GM10847 (cell line): ENCODE measurements around the gene OLFML2A.

Experiments used
- POLR2A ChIP-seq: IDR thresholded peaks from 2 replicates; pipeline ENCODE4 v1.6.1; 2011; ENCODE audit not compliant: insufficient read length; ENCODE audit errors: extremely low read depth

The OLFML2A gene

GRCh38 chr9:124776954-124777648 is at the start of gene OLFML2A:
TSS of gene OLFML2A (plus strand) at chr9:124777133. CDS start at chr9:124777271, 138 bp downstream.
- no peak for TF ChIP-seq POLR2A

GRCh38 chr9:124730772-124731171 is 46.2 kb upstream of the OLFML2A start:
- TF ChIP-seq POLR2A: no peak

DNA sequence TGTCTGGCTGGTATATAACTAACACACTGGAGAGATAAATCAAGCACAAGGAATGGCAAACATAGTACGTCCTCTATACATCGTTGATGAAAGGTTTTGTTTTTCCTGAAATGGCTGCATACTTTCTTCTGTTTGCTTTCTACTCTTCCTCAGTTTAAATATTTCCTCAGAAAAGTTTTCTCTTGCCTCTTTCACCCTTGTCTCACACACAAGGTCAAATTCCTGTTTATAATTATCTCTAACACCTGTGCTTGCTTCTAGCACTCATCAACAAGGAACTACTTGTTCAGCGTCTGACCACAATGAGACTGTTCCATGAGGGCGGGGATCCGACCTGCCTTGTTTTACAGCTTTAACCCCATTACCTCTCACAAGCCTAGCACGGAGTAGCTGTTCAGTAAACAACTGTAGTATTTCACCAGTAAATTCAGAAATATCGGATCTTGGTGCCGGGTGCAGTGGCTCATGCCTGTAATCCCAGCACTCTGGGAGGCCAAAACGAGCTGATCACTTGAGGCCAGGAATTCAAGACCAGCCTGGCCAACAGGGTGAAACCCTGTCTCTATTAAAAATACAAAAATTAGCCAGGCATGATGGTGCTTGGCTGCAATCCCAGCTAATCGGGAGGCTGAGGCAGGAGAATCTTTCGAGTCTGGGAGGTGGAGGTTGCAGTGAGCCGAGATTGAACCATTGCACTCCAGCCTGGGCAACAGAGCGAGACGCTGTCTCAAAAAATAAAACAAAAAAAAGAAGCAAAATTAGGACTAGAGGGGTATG is 42.8 kb upstream of the OLFML2A start:
- TF ChIP-seq POLR2A: no peak

GRCh38 chr9:124735121-124735520 is 41.8 kb upstream of the OLFML2A start:
- TF ChIP-seq POLR2A: no peak

- TF ChIP-seq POLR2A: no peak
Observed at GRCh38 chr9:124739360-124739759, 37.6 kb upstream of the OLFML2A start.

DNA sequence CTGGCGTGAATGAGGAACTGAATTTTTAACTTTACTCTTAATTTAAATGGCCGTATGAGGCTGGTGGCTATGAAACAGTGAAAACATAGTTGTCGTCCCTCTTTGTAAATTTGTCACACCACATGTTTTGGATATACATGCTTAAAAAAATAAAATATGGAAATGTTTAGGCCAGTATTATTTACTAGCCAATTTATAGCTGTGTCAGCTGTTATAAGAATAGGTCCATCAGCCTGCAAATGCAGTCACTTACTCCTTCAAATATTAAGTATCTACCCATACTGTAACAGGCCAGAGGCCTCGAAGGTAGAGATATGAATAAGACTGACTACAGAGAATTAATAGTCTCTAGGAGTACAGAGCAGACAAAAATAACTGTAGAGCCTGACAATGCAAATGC is 35.8 kb upstream of the OLFML2A start:
- no peak for TF ChIP-seq POLR2A

DNA sequence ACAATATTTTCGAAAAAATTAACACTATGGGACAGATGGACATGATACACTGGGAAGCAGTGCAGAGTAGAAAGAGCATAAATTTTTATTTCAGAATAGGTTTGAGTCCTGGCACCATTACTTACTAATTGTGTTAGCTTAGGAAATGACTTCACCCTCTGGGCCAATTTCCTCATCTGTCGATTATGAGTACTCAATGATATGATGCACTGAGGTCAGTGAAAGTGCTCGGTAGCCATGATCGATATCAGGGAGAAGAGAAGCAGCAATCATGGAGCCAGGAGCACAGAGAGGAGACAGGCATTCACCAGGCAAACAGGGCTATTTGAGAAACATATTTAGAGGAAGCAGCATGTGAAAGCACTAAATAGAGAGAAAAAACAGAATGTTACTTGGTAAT is 35.3 kb upstream of the OLFML2A start:
- TF ChIP-seq POLR2A: no peak

GRCh38 chr9:124742940-124743339 is 34.0 kb upstream of the OLFML2A start:
- TF ChIP-seq POLR2A: no peak

GRCh38 chr9:124743686-124744348 is 33.1 kb upstream of the OLFML2A start:
- TF ChIP-seq POLR2A: no peak

DNA sequence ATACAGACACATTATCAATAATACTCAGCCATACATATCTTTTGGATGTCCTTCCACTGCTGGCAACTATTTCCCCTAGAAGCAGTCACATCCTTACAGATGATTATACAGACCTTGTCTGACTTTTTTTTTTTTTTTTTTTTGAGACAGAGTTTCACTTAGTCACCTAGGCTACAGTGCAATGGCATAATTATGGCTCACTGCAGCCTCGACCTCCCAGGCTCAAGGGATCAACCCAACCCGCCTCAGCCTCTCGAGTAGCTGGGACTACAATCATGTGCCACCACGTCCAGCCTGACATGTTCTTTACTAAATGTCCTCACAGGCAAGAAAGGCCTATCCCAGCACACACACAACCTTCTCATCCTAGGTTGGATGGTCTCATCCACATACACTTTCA is 29.9 kb upstream of the OLFML2A start:
- no peak for TF ChIP-seq POLR2A

- TF ChIP-seq POLR2A: no peak
Observed at GRCh38 chr9:124749284-124749683, 27.6 kb upstream of the OLFML2A start.

DNA sequence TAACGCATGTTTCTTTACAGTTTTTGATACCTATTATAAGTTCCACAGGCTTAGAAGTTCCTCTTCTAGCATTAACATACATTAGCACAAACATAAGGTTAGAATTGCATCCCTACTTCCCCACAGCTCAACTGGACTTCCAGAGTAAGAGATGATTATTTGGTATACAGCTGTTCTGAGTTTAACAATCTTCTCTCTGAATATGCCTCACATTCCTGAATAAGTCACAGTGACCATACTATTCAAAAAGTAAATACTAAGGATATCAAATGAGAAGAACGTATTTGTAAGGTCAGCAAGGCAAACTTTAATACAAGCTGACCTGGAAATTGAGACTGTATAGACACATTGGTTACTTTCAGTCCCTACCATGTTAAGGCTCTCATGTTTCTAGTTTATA is 27.2 kb upstream of the OLFML2A start:
- TF ChIP-seq POLR2A: no peak

GRCh38 chr9:124752967-124753366 is 24.0 kb upstream of the OLFML2A start:
- no peak for TF ChIP-seq POLR2A

DNA sequence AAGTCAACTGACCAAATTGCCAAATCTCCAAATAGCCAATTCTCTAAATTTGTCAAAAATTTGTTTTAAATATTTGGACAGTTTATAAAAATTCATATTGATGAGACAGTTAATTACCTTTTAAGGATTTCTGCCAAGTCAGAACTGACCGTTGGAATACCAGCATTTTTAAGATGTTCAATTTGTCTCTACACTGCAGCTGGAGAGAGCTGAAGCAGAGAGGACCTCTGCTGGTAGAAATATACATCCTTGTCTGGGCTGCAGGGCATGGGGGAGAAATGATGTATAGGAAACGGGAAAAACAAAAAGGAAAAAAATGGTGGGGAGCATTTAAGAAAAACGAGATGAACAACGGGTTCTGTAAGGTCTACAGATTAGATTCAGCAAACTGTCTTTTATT is 22.6 kb upstream of the OLFML2A start:
- TF ChIP-seq POLR2A: no peak

DNA sequence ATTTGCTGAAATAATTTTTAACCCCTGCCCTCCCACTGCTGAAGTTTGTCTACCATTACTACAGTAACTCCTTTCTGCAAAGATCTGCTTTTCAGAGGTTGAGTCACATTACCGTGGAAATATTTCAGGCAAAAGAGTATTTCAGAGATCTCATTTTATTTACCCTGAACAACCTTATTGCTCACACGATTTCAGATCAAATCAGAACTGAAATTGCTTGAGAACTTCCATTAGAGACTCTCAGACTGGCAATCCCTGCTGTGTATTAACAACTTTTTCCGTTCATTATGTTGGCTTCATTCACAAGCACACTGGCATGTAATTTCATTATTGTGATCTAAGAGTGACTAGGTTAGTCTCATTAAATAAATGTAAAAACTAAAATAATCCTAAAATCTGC is 21.9 kb upstream of the OLFML2A start:
- TF ChIP-seq POLR2A: no peak

- no peak for TF ChIP-seq POLR2A
Observed at GRCh38 chr9:124756011-124756410, 20.9 kb upstream of the OLFML2A start.

DNA sequence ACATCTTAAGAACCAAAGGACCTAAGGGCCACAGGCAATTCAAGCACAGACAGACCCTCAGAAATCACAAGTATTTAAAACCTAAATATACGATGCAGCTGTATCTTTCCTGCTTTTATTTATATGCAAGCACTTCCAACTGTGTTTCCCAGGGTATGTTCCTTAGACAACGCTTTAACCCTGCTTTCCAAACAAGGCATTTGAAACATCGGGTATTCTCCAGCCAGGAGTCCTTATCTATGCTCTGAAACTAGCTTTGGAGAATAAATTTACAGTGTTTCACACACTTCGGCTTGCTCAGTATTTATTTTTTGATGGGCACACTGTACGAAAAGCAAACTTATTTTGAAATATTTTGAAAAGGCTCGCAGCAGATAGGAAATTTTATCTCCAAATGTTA is 19.3 kb upstream of the OLFML2A start:
- no peak for TF ChIP-seq POLR2A

DNA sequence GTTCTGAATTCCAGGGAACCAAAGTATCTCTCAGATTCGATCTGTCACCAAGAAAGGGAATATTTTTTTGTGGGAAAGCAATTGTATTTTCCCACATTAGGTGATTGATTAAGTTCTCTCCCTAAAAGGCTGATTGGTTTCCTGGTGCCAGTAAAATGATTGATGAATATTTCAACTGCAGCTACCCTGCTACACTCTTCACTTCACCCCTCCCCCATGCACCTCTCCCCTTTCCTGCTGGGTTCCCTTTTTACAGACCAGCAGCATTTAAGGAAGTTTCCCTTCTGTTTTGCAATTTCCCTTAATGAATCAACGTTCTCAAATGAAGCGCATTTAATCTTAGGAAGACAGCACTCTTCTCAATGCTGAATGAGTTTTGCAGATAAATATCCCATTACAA is 18.9 kb upstream of the OLFML2A start:
- no peak for TF ChIP-seq POLR2A
